Esophagus muscularis mucosa (tissue), 4 donors: ENCODE data around the gene CFL2. TPM values are rescaled to one million over a fixed set of nuclear protein-coding genes. Genes with fewer than 3 reads are reported as not detected.
"Not testable (repeated sequence)": the region's sequence is repeated elsewhere in the genome, so short reads cannot be mapped to it uniquely, and the experiment has no call there.

Experiments used
- DNase-seq: peaks from one replicate; pipeline ENCODE4 v3.0.0-alpha.2; 2017; ENCODE audit errors: extremely low spot score
- H3K27ac ChIP-seq, 4 donors: fragments of 200-600 bp; sonication (generic); replicated peaks in 1 of 4; 1 replicate in 3 of 4; 2 replicates in 1 of 4; pipeline ENCODE4 v1.5.1; 2016 to 2019; ENCODE audit warnings: mild to moderate bottlenecking in 1 of 4
- H3K27me3 ChIP-seq, 4 donors: fragments of 200-600 bp; sonication (generic); one replicate each; pipeline versions ENCODE4 v1.5.1 to v1.6.0; 2016 to 2019
- H3K36me3 ChIP-seq, 4 donors: fragments of 200-600 bp; sonication (generic); one replicate each; pipeline ENCODE4 v1.5.1; 2016 to 2019
- H3K4me1 ChIP-seq, 4 donors: fragments of 200-600 bp; sonication (generic); one replicate each; pipeline ENCODE4 v1.5.1; 2016 to 2019
- H3K4me3 ChIP-seq, 4 donors: fragments of 200-600 bp; sonication (generic); 1 replicate in 2 of 4; 2 replicates in 2 of 4; pipeline ENCODE4 v1.5.1; 2016 to 2019; ENCODE audit warnings: mild to moderate bottlenecking in 4 of 4, moderate library complexity in 1 of 4
- H3K9me3 ChIP-seq, 4 donors: fragments of 200-600 bp; sonication (generic); 1 replicate in 3 of 4; 2 replicates in 1 of 4; pipeline ENCODE4 v1.5.1; 2016 to 2019
- EP300 ChIP-seq: sonication (generic); formaldehyde crosslinking; IDR thresholded peaks from one replicate; pipeline ENCODE4 v1.6.1; 2017; ENCODE audit warnings: antibody characterized with exemption
- POLR2A ChIP-seq: fragments of 450-650 bp; IDR thresholded peaks from one replicate; pipeline ENCODE4 v1.6.1; 2017; ENCODE audit warnings: antibody characterized with exemption, moderate library complexity, mild to moderate bottlenecking, low read depth
- POLR2AphosphoS5 ChIP-seq, 2 donors: sonication (generic); formaldehyde crosslinking; IDR thresholded peaks; one replicate each; pipeline ENCODE4 v1.6.1; 2017; ENCODE audit warnings: antibody characterized with exemption in 2 of 2
- WGBS: methylation state at CpG from one replicate; pipeline ENCODE4 v1.1.5; 2018; 5-methylcytosine and 5-hydroxymethylcytosine counted together
- intact Hi-C: fragments of 100-400 bp; cut with DNase I; formaldehyde crosslinking; loops from one replicate; pipeline ENCODE4 v1.15.1; 2023
- total RNA-seq, 4 donors: library from RNA; depleted of rRNA; stranded (reverse); fragments of >200 nt; gene quantifications; one replicate each; pipeline versions ENCODE4 v1.1.0 to v1.2.1, GENCODE V29; 2016
- TF ChIP-seq, protein P1 (sequence below), 3 experiments: fragments of 200-600 bp in 2 of 3; fragments of 450-650 bp in 1 of 3; sonication (generic) in 2 of 3; IDR thresholded peaks; one replicate each; pipeline ENCODE4 v1.5.1; 2017 to 2019; ENCODE audit warnings: antibody characterized with exemption in 3 of 3, mild to moderate bottlenecking in 2 of 3, moderate library complexity in 1 of 3

The CFL2 gene
- total RNA-seq, 4 donors from 2014 or later = 247 to 265 (median 257) TPM

DNA sequence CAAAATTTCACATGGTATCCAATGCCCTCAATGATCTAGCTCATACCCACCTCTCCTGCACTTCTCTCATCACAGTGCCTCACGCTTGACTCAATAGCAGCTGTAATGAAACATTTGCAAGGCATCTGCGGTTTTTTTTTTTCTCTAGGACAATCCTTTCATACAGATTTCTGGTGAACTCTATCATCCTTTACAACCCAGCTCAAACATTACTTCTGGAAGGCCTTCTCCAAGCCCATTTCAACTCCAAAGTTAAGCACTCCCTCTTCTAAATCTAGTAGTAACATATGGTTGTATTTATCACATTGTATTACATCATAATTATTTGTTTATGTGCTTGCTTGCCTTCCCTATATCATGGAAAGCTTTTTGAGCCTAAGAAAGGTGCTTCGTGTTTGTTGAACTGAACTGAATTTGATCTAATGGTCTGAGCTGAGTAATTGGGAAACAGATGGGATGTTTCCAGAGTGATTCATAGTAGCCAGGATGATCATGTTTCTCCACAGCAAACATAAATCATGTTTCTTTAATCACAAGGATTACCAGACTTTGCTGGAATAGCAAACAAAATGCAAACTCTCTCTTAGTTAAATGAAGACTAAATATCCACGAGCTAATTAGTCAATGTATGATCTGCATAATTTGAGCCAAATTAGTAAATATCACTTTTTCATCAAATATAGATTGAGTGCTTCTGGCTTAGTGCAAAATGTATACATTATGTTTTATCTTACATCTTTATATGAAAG lies 14.3 kb downstream of the CFL2 start:
- DNase-seq = no peak
- 46% methylated on average over 4 of the region's 4 CpGs for WGBS
- Histone ChIP-seq H3K4me3 (no peak overlapping the region), H3K27ac (peak overlapping the region in 2 of 4 donors; percentile 13 to 27), H3K36me3 (no peaks in the 10 kb centered on the region), H3K9me3 (no peaks in the 10 kb centered on the region), H3K4me1 (peaks cover 0 to 12% (median 9%) of the 10 kb centered on the region in 4 donors), H3K27me3 (no peaks in the 10 kb centered on the region)
- no peak for TF ChIP-seq EP300
- peak in 1 of 2 donors; percentile 72 for TF ChIP-seq POLR2AphosphoS5 (IDR thresholded peaks at IDR 0.05)
- intact Hi-C loops = no loop called here

DNA sequence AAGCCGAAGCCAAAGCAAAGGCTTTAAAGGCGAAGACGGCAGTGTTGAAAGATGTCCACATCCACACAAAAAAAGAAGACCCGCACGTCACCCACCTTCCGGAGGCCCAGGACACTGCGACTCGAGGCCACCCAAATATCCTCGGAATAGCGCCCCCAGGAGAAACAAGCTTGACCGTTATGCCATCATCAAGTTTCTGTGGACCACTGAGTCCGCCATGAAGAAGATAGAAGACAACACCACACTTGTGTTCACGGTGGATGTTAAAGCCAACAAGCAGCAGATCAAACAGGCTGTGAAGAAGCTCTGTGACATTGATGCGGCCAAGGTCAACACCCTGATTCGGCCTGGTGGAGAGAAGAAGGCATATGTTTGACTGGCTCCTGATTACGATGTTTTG lies 20.2 kb downstream of the CFL2 start:
- H3K27ac ChIP-seq, DNase-seq, H3K4me3 ChIP-seq, H3K36me3 ChIP-seq, H3K4me1 ChIP-seq, intact Hi-C loops, H3K27me3 ChIP-seq, H3K9me3 ChIP-seq: not testable (repeated sequence)
- 95% methylated on average over 16 of the region's 16 CpGs for WGBS

DNA sequence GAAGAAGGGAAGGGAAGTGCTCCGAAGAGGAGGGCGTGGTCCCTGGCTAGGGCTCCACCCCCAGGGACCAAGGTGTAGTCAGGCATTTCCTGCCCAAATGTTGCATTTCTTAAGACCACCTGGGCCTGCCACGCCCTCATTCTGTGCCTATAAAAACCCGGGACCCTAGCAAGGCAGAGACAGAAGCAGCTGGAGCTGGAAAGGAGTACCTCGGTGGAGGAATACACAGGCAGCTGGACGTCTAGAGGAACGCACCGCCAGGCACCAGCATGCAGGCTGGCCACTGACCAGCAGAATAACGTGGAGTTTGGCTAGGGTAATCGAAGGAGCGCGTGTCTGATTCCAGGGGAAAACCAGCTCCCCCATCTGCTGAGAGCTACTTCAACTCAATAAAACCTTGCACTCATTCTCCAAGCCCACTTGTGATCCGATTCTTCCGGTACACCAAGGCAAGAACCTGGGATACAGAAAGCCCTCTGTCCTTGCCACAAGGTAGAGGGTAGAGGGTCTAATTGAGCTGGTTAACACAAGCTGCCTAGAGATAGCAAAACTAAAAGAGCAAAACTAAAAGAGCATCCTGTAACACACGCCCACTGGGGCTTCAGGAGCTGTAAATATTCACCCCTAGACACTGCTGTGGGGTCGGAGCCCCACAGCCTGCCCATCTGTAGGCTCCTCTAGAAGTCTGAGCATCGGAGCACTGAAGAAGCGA lies 21.0 kb downstream of the CFL2 start:
- Histone ChIP-seq H3K27me3 (no peaks in the 10 kb centered on the region), H3K27ac (no peak overlapping the region), H3K9me3 (no peaks in the 10 kb centered on the region), H3K36me3 (no peaks in the 10 kb centered on the region), H3K4me1 (no peaks in the 10 kb centered on the region), H3K4me3 (peak overlapping the region; percentile 30 to 54 (median 38))
- TF ChIP-seq, protein P1, sequence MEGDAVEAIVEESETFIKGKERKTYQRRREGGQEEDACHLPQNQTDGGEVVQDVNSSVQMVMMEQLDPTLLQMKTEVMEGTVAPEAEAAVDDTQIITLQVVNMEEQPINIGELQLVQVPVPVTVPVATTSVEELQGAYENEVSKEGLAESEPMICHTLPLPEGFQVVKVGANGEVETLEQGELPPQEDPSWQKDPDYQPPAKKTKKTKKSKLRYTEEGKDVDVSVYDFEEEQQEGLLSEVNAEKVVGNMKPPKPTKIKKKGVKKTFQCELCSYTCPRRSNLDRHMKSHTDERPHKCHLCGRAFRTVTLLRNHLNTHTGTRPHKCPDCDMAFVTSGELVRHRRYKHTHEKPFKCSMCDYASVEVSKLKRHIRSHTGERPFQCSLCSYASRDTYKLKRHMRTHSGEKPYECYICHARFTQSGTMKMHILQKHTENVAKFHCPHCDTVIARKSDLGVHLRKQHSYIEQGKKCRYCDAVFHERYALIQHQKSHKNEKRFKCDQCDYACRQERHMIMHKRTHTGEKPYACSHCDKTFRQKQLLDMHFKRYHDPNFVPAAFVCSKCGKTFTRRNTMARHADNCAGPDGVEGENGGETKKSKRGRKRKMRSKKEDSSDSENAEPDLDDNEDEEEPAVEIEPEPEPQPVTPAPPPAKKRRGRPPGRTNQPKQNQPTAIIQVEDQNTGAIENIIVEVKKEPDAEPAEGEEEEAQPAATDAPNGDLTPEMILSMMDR (IDR thresholded peaks at IDR 0.05) = no peak
- TF ChIP-seq EP300 (no peak), POLR2AphosphoS5 (IDR thresholded peaks at IDR 0.05) (no peak), POLR2A (no peak)
- 71% methylated on average over 18 of the region's 18 CpGs for WGBS
- no peak for DNase-seq
- intact Hi-C loops = no loop called here

DNA sequence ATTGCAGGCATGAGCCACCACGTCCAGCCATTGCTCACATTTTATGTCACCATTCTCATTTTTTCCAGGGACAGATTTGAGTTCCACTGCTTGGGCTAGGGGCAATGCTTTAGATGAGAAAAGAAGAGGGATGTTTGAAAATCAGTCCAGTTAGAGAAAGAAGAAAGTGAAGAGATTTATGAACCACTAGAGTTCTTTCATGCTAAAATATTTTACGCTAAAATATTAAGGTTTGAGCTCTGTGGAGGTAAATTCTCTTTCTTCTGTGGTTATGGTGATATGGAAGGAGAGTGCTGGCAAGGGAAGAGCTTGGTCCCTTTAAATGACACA lies 21.5 kb downstream of the CFL2 start:
- intact Hi-C loops = no loop called here
- Histone ChIP-seq H3K4me3 (peak overlapping the region; percentile 30 to 54 (median 38)), H3K27ac (no peak overlapping the region), H3K9me3 (no peaks in the 10 kb centered on the region), H3K27me3 (no peaks in the 10 kb centered on the region), H3K4me1 (no peaks in the 10 kb centered on the region), H3K36me3 (no peaks in the 10 kb centered on the region)
- TF ChIP-seq EP300 = no peak
- no peak for TF ChIP-seq POLR2A
- no peak for TF ChIP-seq POLR2AphosphoS5 (IDR thresholded peaks at IDR 0.05)
- TF ChIP-seq, protein P1 (IDR thresholded peaks at IDR 0.05) = no peak
- DNase-seq = no peak
- WGBS = 98% methylated on average over 2 of the region's 2 CpGs

DNA sequence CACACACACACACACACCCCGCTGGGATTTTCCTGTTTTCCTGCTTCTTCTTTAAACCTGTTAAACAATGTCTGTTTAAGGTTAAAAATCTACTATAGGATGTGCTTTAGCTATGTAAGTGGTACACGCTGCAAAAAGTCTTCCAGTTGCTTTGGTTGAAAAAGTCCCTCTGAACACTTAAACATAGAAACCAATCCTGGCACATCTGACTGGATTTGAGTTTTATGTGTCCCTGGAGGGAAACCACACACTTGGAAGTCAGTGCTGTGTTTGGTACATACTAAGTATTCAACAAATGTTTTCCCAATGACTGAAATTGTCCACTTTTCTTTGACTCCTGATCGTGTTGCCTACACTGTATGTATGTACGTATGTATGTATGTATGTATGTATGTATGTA lies 22.0 kb downstream of the CFL2 start:
- 72% methylated on average over 4 of the region's 4 CpGs for WGBS
- H3K9me3 ChIP-seq = no peaks in the 10 kb centered on the region
- H3K4me3 ChIP-seq = no peak overlapping the region
- no peaks in the 10 kb centered on the region for H3K4me1 ChIP-seq
- DNase-seq = no peak
- TF ChIP-seq POLR2AphosphoS5 (IDR thresholded peaks at IDR 0.05) (no peak), POLR2A (no peak), EP300 (no peak)
- TF ChIP-seq, protein P1 (IDR thresholded peaks at IDR 0.05) = no peak
- no peak overlapping the region for H3K27ac ChIP-seq
- no peaks in the 10 kb centered on the region for H3K36me3 ChIP-seq
- intact Hi-C loops = no loop called here
- no peaks in the 10 kb centered on the region for H3K27me3 ChIP-seq
